ENCODE measurements around the gene ZNF710. TPM values are rescaled to one million over a fixed set of nuclear protein-coding genes. Genes with fewer than 3 reads are reported as not detected.
A peak's percentile ranks its signal among the peaks of the same experiment; 100 is the strongest.

Gene ZNF710
- total and polyA plus RNA-seq, 9 of the 15 experiments (the other 6 are each of a cell fraction or from before 2014, with no cell fraction given), result 0.56 to 14.2 (median 5.2) TPM

DNA sequence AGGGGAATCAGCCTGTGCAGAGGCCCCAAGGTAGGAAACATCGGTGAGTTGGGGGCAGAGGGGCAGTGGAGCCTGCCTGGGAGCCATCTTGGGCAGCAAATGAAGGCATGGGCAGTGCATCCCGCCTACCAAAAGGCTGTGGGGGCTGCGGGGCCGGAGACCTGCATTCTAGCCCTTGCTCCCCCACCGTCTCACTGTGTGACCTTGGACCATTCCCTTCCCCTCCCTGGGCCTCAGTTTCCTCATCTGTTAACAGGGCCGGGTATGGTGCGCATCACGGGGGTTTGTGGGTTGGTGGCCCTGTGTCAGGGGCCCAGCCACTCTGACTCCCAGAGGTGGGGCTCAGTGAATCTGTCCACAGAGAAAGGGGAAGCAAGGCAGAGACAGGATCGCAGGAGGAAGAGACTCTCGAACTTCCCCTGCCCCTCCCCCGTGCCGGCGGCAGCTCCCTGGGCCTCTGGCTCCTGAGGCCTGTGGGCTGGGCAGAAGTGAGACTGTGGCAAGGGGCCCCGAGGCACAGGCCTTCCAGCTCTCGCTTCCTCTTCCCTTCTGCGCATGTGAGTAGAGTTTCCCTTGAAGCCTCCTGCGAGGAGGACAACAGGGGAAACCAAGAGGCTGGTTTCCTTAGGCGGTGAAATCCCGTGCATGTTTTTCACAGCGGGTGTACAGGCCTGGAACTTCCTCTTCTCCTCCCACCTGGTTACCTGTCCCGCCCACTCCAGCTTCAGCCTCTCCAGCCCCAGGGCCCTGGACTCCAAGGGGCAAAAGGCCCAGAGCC lies 58.3 kb downstream of the ZNF710 start:
- 33% methylated on average over 20 of the region's 21 CpGs for WGBS (ENCODE audit: insufficient coverage, low coverage, missing lambda C conversion rate)
- intact Hi-C loops (cut with micrococcal nuclease), result no loop called here
- Histone ChIP-seq H3K9me3 (replicated peaks; ENCODE audit: control insufficient read depth, insufficient read depth, low read depth, low read length) (no peaks in the 10 kb centered on the region), H3K9me1 (ENCODE audit: control insufficient read depth, insufficient read depth, low read length) (no peaks in the 10 kb centered on the region), H3K4me2 (ENCODE audit: insufficient read depth, low read length) (peak overlapping the region; percentile 49), H3K36me3 (ENCODE audit: control insufficient read depth, insufficient read depth, low read length) (no peaks in the 10 kb centered on the region), H3K27me3 (ENCODE audit: control insufficient read depth in 2 of 2, insufficient read depth in 2 of 2, low read length in 2 of 2) (no peaks in the 10 kb centered on the region), H3K9ac (ENCODE audit: insufficient read depth in 1 of 2, low read depth in 2 of 2, low read length in 2 of 2) (peak overlapping the region; percentile 65 to 85), H4K20me1 (replicated peaks; ENCODE audit: control insufficient read depth, insufficient read depth, low read length) (no peaks in the 10 kb centered on the region), H3K79me2 (ENCODE audit: control insufficient read depth, insufficient read depth, low read length) (peaks cover 7% of the 10 kb centered on the region; the same call in 2 of the 3 replicates), H3K4me3 (0 out of 2 replicates have a peak overlapping the region, but pooled peaks have one; percentile 5), H2AFZ (ENCODE audit: low read depth, low read length) (peak overlapping the region; percentile 92), H3K4me1 (replicated peaks in 1 of 2; ENCODE audit: control insufficient read depth in 2 of 2, insufficient read depth in 2 of 2, low read length in 2 of 2) (peaks cover 46 to 57% of the 10 kb centered on the region in 2 experiments), H3K27ac (ENCODE audit: extremely low read depth, low read depth, low read length) (peak overlapping the region; percentile 79)
- peak; percentile 19 for FAIRE-seq
- peak; percentile 48 to 76 (median 62) for DNase-seq (ENCODE audit: extremely low read depth in 1 of 4, low spot score in 3 of 4)
- BruUV-seq (replicated peaks), result no TSS peak
- peak; percentile 69 for ATAC-seq
- ChIA-PET CTCF (ENCODE audit: low intra/inter-chr PET ratio) (no interaction called here), POLR2A (interaction anchor here (0.6 to 1.3 kb wide), 3 partner anchors 9 to 17 kb away, joined by 3 read pairs; no protein-coding TSS in a partner anchor)
- in situ Hi-C loops (cut with MboI), result no loop called here
- no peak for TF ChIP-seq ZSCAN29 (IDR thresholded peaks at IDR 0.05)
- no peak for TF ChIP-seq PHF21A (IDR thresholded peaks at IDR 0.05; ENCODE audit: borderline replicate concordance, low read depth)
- no peak for TF ChIP-seq IFI16 (CRISPR knock-in tag; IDR thresholded peaks at IDR 0.05)
- peak; percentile 78 to 80 for TF ChIP-seq NRF1 (conservative IDR thresholded peaks at IDR 0.05 in 1 of 2, IDR thresholded peaks at IDR 0.05 in 1 of 2)
- no peak for TF ChIP-seq PHTF2 (CRISPR knock-in tag; IDR thresholded peaks at IDR 0.05)
- TF ChIP-seq NCOA1 (IDR thresholded peaks at IDR 0.05; ENCODE audit: low read depth), result 0 out of 2 replicates have a peak, but pooled peaks have one; percentile 25
- TF ChIP-seq ZNF24 (IDR thresholded peaks at IDR 0.05), result no peak
- TF ChIP-seq ZNF316 (IDR thresholded peaks at IDR 0.05), result no peak
- no peak for TF ChIP-seq ZNF583 (CRISPR knock-in tag; IDR thresholded peaks at IDR 0.05)
- no peak for TF ChIP-seq HNRNPH1 (optimal IDR thresholded peaks at IDR 0.05; ENCODE audit: low read depth, low read length)
- TF ChIP-seq, protein P1, sequence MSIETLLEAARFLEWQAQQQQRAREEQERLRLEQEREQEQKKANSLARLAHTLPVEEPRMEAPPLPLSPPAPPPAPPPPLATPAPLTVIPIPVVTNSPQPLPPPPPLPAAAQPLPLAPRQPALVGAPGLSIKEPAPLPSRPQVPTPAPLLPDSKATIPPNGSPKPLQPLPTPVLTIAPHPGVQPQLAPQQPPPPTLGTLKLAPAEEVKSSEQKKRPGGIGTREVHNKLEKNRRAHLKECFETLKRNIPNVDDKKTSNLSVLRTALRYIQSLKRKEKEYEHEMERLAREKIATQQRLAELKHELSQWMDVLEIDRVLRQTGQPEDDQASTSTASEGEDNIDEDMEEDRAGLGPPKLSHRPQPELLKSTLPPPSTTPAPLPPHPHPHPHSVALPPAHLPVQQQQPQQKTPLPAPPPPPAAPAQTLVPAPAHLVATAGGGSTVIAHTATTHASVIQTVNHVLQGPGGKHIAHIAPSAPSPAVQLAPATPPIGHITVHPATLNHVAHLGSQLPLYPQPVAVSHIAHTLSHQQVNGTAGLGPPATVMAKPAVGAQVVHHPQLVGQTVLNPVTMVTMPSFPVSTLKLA (conservative IDR thresholded peaks at IDR 0.05), result 0 out of 4 replicates have a peak, but pooled peaks of 1 of the 2 experiments have one; percentile 20
- TF ChIP-seq DMBX1 (CRISPR knock-in tag; IDR thresholded peaks at IDR 0.05; ENCODE audit: borderline replicate concordance), result no peak
- TF ChIP-seq BRF1 (IDR thresholded peaks at IDR 0.05; ENCODE audit: borderline replicate concordance, extremely low read depth, insufficient read length), result no peak
- no peak for TF ChIP-seq IRF1 (CRISPR knock-in tag; IDR thresholded peaks at IDR 0.05; ENCODE audit: borderline replicate concordance)
- no peak for TF ChIP-seq HOMEZ (CRISPR knock-in tag; IDR thresholded peaks at IDR 0.05)

Measured in K562 (cell line).